Esophagus muscularis mucosa (tissue), 3 donors: ENCODE data around the gene MMP21.

Source experiments
- POLR2A ChIP-seq: fragments of 450-650 bp; IDR thresholded peaks from one replicate; pipeline ENCODE4 v1.6.1; 2017; ENCODE audit warnings: antibody characterized with exemption, moderate library complexity, mild to moderate bottlenecking, low read depth
- TF ChIP-seq, protein P1 (sequence below), 3 experiments: fragments of 200-600 bp in 2 of 3; fragments of 450-650 bp in 1 of 3; sonication (generic) in 2 of 3; IDR thresholded peaks; one replicate each; pipeline ENCODE4 v1.5.1; 2017 to 2019; ENCODE audit warnings: antibody characterized with exemption in 3 of 3, mild to moderate bottlenecking in 2 of 3, moderate library complexity in 1 of 3

DNA sequence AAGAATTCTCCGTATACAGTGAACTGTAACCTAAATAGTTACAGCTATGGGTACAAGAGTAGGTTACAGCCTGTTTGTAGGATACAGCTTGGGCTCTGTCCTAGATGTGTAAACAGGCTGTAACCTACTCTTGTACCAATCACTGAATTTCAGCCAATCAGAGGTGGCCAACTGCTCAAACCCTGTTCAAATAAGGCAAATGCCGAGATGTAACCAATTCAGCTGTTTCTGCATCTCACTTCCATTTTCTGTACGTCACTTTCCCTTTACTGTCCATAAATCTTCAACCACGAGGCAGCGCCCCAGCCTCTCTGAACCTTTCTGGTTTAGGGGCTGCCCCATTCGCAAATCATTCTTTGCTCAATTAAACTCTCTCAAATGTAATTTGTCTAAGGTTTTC is 8.3 kb upstream of the MMP21 start:
- TF ChIP-seq, protein P1, sequence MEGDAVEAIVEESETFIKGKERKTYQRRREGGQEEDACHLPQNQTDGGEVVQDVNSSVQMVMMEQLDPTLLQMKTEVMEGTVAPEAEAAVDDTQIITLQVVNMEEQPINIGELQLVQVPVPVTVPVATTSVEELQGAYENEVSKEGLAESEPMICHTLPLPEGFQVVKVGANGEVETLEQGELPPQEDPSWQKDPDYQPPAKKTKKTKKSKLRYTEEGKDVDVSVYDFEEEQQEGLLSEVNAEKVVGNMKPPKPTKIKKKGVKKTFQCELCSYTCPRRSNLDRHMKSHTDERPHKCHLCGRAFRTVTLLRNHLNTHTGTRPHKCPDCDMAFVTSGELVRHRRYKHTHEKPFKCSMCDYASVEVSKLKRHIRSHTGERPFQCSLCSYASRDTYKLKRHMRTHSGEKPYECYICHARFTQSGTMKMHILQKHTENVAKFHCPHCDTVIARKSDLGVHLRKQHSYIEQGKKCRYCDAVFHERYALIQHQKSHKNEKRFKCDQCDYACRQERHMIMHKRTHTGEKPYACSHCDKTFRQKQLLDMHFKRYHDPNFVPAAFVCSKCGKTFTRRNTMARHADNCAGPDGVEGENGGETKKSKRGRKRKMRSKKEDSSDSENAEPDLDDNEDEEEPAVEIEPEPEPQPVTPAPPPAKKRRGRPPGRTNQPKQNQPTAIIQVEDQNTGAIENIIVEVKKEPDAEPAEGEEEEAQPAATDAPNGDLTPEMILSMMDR (IDR thresholded peaks at IDR 0.05): no peak
- no peak for TF ChIP-seq POLR2A
